Mucosa of descending colon (tissue), 3 donors: ENCODE results near the gene TENM4. TPM values are rescaled to one million over a fixed set of nuclear protein-coding genes. Genes with fewer than 3 reads are reported as not detected.

Experiments
- ATAC-seq: fragments of 200-7000 bp; cut with Tn5 transposase; one replicate; pipeline ENCODE4 v1.9.1; 2020; ENCODE audit warnings: mild to moderate bottlenecking, moderate library complexity
- DNase-seq, 3 donors: peaks; one replicate each; pipeline ENCODE4 v3.0.0-alpha.2; 2020
- H3K36me3 ChIP-seq: fragments of 200-600 bp; one replicate; pipeline ENCODE4 v1.8.0; 2021; ENCODE audit warnings: low read depth, mild to moderate bottlenecking
- H3K4me1 ChIP-seq: fragments of 200-600 bp; one replicate; pipeline ENCODE4 v1.8.0; 2021; ENCODE audit warnings: low read depth, mild to moderate bottlenecking
- H3K4me3 ChIP-seq: fragments of 200-600 bp; one replicate; pipeline ENCODE4 v1.8.0; 2021; ENCODE audit warnings: mild to moderate bottlenecking
- H3K9me3 ChIP-seq: fragments of 200-600 bp; one replicate; pipeline ENCODE4 v1.8.0; 2021; ENCODE audit warnings: mild to moderate bottlenecking
- CTCF ChIP-seq: fragments of 200-600 bp; IDR thresholded peaks from one replicate; pipeline ENCODE4 v1.8.0; 2022; ENCODE audit warnings: antibody characterized with exemption, mild to moderate bottlenecking
- intact Hi-C, 2 donors: fragments of 100-400 bp; cut with DNase I in 1 of 2; cut with micrococcal nuclease in 1 of 2; formaldehyde crosslinking; loops; one replicate each; pipeline versions ENCODE4 v1.11.0 to v1.11.1; 2022; cut with DNase I, micrococcal nuclease
- total RNA-seq, 3 donors: library from RNA; stranded (reverse); fragmentation: NEBNext Ultra II Directional in 2 of 3; extraction: Animal tissue kit (Norgen Biotek cat#: 25700) in 2 of 3; gene quantifications; one replicate each; pipeline versions ENCODE4 v1.2.1 to v1.2.4, GENCODE V29; 2021 to 2023
- donor health status: DM: no; HTN: no; CAD: no; lungs with moderate emphysema.
- donor health status: DM: no; HTN: no; CAD: no.
- donor health status: DM: no; HTN: yes; CAD: no.

Gene TENM4
- total RNA-seq, 3 donors from 2014 or later, result 0.70 to 1.6 (median 1.2) TPM

- intact Hi-C loops, result loop anchor here in 1 of 2 donors (10.0 kb wide), 1 partner anchor 155 kb away; no protein-coding TSS in a partner anchor
- no peaks in the 10 kb centered on the region for H3K9me3 ChIP-seq
- no peak for TF ChIP-seq CTCF
- DNase-seq (no peak), ATAC-seq (no peak)
- no peak overlapping the region for H3K4me3 ChIP-seq
- H3K4me1 ChIP-seq, result peaks cover 15% of the 10 kb centered on the region
- no peaks in the 10 kb centered on the region for H3K36me3 ChIP-seq
Observed at GRCh38 chr11:78800096-78800690, 640.6 kb downstream of the TENM4 start.

- Histone ChIP-seq H3K36me3 (no peaks in the 10 kb centered on the region), H3K4me1 (peaks cover 15% of the 10 kb centered on the region), H3K4me3 (no peak overlapping the region), H3K9me3 (no peaks in the 10 kb centered on the region)
- ATAC-seq (peak; percentile 87), DNase-seq (peak; percentile 66 to 82 (median 79))
- intact Hi-C loops, result no loop called here
- TF ChIP-seq CTCF, result peak; percentile 77
Observed at GRCh38 chr11:78798663-78799062, 642.2 kb downstream of the TENM4 start.

- intact Hi-C loops, result no loop called here
- H3K4me1 ChIP-seq, result peaks cover 15% of the 10 kb centered on the region
- no peak for ATAC-seq
- DNase-seq, result no peak
- H3K36me3 ChIP-seq, result no peaks in the 10 kb centered on the region
- H3K9me3 ChIP-seq, result no peaks in the 10 kb centered on the region
- TF ChIP-seq CTCF, result no peak
- H3K4me3 ChIP-seq, result no peak overlapping the region
Observed at GRCh38 chr11:78797559-78797958, 643.3 kb downstream of the TENM4 start.

- H3K4me1 ChIP-seq, result peaks cover 11% of the 10 kb centered on the region
Observed at GRCh38 chr11:78796956-78797355, 643.9 kb downstream of the TENM4 start.

GRCh38 chr11:78795621-78796261, 645.1 kb downstream of the TENM4 start:
- ATAC-seq, result no peak
- peaks cover 6% of the 10 kb centered on the region for H3K4me1 ChIP-seq
- intact Hi-C loops, result no loop called here

More at GRCh38 chr11:78796956-78797355, 643.9 kb downstream of the TENM4 start:
- intact Hi-C loops, result no loop called here
- DNase-seq (no peak), ATAC-seq (no peak)
- H3K36me3 ChIP-seq, result no peaks in the 10 kb centered on the region
- no peak overlapping the region for H3K4me3 ChIP-seq
- no peak for TF ChIP-seq CTCF
- H3K9me3 ChIP-seq, result no peaks in the 10 kb centered on the region

More at GRCh38 chr11:78795621-78796261, 645.1 kb downstream of the TENM4 start:
- H3K36me3 ChIP-seq, result no peaks in the 10 kb centered on the region
- DNase-seq, result no peak
- H3K4me3 ChIP-seq, result no peak overlapping the region
- no peaks in the 10 kb centered on the region for H3K9me3 ChIP-seq
- no peak for TF ChIP-seq CTCF
